ENCODE results near the gene ULK1.
"Not testable (repeated sequence)": the region's sequence is repeated elsewhere in the genome, so short reads cannot be mapped to it uniquely, and the experiment has no call there.

The ULK1 gene

DNA sequence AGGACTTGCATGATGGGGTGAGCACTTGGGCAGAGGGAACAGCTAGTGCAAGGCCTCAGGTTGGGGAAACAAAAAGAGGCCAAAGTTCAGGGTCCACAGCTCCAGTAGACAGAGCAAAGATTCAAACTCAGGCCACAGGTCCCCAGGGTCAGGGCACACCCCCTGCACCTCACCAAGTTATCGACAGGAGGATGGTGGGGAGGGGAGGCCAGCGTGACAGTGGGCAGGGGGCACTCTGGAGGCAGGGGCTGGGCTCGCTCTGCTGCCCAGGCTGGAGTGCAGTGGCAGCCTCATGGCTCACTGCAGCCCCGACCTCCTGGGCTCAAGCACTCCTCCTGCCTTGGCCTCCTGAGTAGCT is 32.4 kb upstream of the ULK1 start:
- no peak for DNase-seq (ENCODE audit: low spot score)

DNA sequence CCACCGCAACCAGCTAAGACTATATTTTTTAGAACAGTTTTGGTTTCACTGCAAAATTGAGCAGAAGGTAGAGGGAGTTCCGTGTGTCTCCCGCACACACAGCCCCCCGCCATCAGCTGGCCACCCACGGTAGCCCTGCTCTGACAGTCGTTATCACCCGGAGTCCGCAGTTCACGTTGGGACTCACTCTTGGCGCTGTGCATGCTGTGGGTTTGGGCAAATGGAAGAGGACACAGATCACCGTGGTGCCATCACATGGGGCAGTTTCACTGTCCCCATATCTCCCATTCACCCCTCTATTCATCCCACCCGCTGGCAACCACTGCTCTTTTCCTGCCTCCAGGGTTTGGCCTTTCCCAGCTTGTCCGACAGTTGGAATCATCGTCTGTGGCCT is 31.8 kb upstream of the ULK1 start:
- no peak for DNase-seq (ENCODE audit: low spot score)

DNA sequence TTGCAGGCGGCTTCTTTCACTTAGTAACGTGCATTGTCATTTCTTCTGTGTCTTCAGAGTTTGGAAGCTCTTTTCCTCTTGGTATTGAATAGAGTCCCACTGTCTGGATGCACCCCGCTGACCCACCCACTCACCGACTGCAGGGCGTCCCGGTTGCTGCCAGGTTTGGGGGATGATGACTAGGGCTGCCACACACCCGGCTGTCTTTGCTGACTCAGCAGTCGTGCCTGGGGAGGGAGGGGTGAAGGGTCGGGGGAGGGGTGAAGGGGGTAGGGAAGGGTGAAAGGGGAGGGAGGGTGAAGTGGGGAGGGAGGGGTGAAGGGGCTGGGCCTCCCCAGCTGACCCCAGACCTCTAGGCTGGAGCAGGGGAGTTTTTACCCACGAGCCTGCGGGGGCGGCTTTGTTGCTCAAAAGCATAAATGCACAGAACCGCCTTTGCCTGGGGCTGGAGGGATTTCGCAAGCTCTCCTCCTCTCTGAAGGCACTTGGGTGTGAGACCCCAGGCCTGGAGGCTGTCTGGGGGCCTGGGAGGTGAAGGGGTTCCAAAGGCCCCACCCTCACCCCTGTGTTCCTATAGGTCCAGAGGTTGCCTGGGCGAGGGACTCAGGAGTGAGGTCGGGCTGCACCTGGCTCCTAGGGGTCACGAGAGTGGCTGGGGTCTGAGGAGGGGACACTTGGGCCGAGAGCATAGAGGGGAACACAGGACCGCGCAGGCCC is 31.3 kb upstream of the ULK1 start:
- no peak for DNase-seq (ENCODE audit: low spot score)

DNA sequence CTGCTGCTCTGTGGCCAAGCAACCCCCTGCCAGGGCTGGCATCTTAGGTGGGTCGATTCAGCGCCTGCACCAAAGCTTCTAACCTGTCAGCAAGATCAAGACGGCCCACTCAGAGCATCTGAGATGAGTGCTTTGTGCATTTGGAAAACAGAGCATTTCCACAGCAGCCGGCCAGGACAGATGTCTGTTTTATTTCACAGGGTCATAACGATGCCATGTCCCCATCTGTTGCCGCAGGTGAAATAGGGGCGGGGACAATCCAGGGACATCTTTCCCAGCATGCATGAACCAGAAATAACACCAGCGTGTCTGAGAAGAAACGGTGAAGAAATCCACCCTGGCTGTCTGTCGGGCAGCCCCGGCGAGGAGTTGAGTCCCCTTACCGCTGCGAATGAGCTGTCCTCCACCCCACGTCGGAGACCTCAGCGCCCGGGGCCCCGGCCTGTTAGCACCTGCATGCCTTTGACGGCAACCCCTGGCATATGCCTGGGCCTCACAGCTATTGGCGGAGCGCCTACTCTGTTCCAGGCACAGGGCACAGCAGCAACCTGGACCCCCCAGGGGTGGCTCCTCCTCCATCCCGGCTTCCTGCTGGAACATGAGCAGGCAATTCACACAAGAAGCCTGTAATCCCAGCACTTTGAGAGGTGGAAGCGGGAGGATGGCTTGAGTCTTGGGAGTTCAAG is 30.6 kb upstream of the ULK1 start:
- DNase-seq (ENCODE audit: low spot score), result no peak

DNA sequence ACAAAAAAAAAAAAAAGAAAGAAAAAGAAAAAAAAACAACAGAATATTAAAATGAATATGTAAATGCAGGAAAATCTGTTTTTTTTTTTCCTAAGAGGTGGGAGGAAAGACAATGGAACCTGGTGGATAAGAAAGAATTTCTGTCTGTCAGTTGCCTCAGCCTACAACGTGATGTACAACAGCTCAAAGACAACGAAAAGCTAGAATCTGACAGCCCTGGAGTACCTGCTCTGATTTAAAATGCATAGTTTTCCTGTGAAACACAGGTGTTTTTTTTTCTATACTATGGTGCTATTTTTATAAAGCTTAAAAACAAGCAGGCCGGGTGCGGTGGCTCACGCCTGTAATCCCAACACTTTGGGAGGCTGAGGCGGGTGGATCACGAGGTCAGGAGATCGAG is 30.0 kb upstream of the ULK1 start:
- no peak for DNase-seq (ENCODE audit: low spot score)

DNA sequence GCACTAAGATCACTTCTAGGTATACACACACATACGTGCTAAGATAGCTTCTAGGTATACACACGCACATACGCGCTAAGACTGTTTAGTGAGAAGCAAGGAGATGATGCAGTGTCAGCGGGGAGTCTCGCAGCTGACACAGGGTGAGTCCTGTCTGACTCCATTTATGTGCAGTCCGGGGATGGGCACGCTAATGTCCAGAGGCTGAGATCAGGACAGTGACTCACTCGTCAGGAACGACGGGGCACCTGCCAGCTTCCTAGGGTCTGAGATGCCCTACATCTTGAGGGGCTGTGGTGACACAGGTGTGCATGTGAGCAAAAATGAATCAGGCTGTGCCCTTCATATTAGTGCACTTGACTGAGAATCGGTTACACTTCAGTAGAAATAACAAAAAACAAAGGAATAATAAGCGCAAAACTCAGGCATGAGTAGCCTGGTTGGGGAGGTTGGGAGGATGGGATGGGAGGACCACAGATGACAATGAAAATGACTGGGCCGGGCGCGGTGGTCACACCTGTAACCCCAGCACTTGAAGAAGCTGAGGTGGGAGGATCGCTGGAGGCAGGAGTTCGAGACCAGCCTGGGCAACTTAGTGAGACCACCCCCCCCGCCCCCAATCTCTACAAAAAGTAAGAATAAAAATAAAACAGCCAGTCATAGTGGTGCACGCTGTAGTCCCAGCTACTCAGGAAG is 29.1 kb upstream of the ULK1 start:
- no peak for DNase-seq (ENCODE audit: low spot score)

DNA sequence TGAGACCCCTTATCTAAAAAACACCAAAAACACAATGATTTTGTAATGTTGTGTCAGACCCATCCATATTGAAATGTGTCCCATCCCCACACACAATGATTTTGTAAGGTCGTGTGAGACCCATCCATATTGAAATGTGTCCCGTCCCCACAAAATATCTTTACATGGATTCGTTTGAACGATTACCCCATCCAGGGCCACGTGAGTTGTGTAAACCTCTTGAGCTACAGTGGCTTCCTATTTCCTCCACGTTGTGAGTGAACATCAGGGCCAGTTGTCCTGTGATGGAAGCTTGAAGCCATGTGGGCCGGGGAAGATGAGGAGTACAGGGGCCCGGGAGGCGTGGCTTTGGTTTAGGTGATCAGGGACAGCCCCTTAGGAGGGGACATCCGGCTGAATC is 27.0 kb upstream of the ULK1 start:
- DNase-seq (ENCODE audit: low spot score), result no peak

DNA sequence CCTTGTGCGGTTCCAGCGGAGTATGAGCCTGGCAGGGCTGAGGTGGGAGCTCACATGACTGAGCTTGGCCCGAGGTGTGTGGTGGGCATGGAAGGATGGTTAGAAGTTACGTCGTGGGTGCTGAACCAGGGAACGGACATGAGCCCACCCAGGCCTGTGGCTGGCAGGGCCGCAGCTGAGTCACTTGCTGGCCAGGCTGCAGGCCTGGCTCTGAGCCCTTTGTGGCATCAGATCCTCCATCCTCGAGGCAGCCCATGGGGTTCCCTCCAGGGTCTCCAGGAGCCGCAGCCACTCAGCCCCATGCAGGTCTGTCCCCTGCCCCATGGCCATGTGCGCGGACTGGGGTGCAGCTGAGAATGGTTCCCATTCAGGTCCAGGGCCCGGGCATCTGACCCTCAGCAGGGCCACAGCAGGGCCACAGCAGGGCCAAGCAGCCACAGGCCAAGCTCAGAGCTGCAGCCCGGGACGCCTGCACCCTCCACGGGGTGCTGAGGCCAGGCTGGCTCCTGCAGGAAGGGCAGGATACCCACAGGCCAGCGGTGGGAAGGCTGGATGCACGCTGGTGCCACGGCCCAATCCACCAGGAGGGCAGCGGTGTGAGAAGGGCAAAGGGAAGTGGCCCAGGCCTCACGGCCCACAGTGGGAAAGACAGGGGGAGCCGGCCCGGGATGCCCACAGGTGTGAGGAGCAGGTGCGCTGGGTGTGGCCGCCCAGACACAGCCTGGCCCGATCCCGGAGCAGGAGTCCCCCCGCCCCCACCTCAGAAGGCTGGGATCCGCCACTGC is 26.3 kb upstream of the ULK1 start:
- no peak for DNase-seq (ENCODE audit: low spot score)

DNA sequence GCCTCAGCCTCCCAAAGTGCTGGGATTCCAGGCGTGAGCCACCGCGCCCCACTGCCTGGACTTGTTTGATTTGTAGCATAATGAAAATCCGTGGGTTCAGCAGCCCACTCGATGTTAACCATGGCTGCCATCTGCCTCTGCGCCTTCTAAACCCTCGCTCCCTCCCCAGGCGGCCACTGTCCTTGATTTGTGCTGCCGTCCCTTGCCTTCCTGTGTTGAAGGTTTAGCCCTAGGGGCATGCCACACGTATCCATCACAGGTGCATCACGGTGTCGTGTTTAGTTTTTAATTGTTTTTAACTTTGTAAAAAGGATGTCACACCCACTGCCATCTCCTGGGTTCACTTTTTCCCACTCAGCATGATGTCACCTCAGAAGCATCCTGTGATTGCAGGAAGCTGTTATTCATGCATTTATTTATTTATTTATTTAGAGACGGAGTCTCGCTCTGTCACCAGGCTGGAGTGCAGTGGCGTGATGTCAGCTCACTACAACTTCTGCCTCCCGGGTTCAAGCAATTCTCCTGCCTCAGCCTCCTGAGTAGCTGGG is 24.5 kb upstream of the ULK1 start:
- DNase-seq (ENCODE audit: low spot score), result no peak

DNA sequence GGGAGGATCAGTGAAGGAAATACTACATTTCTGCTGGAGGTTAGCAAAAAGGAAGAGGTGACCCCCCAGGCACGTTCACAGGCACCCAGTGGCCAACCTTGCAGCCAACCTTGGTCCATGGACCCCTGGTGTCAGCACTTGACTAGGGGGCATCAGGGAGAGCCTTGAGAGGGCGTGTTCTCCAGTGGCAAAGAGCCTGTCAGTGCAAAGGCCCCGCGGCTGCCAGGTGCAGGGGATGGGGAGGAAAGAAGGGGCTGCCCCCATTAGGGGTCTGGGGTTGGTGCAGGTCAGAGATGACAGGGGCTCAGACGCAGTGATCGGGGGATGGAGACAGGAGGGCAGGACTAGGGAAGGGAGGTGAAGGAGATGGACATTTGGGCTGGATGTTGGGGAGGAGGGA is 22.7 kb upstream of the ULK1 start:
- DNase-seq (ENCODE audit: low spot score), result no peak

DNA sequence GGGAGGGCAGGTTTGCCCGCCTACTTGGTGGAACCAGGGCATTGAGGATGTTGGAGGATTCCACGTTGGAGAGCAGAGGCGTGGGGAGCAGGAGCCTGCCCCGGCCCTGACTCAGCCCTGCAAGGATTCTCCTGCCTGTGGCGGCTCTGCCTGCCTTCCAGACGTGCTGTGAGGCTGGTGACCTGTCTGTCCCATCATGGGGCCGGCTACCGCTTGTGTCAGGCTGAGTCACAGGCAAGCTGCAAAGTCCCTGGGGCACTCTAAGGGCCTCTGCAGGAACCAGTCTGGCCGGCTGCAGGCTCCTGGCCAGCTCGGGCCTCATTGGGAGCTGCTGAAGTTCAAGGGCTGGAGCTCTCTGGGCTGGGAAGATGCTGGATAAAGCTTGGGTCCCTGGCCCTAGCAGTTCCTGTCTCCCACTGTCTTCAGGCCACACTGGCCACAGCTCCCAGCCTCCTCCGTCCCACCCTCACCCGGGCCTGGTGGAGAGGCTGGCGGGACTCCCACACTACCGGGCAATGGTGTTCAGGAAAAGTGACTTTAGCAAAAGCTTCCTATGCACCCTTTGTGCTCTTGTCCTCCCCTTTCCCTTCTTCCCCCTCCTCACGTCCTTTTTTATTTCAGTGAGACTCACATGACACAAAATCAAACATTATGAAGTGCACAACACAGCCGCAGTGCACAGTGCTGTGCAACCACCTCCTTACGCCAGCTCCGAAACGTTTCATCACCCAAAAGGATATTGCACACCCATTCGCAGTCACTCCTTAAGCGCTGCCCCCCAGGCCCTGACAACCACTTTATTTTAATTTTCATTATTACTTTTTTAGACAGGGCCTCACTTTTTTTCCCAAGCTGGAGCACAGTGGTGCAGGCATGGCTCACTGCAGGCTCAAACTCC is 22.0 kb upstream of the ULK1 start:
- DNase-seq (ENCODE audit: low spot score), result no peak

DNA sequence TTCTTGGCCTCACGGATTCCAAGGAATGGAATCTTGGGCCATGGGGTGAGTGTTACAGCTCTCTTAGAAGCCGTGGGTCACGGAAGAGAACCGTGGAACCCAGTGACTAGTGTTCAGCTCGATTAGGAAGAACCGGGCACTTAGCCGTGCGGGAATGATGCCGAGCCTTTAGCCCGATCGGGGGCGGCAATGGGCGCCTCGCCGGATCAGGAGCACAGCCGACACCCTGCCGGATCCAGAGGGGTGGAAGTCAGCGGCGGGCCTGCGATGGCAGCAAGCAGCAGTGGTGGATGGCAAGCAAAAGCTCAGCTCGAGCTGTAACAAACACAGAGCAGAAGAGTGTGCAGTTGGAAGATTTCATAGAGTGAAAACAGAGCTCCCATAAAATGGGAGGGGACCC is 21.1 kb upstream of the ULK1 start:
- DNase-seq (ENCODE audit: low spot score), result no peak

DNA sequence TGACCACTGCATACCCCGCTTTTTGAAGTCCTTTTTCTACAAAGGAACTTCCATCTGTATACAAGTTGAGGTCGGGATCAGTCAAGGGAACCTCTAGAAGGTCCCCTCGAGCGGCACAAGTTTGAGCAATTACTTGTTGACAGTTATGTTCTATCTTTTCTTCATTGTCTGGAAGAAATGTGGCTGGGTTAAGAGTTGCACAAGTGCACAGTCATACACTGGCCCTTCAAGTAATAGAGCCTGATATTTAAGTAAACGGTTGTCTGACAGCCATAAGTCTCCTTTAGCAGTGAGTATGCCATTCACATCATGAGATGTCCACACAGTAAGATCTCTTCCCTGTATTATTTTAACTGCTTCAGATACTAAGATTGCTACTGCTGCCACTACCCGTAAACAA is 19.4 kb upstream of the ULK1 start:
- DNase-seq (ENCODE audit: low spot score), result not testable (repeated sequence)

DNA sequence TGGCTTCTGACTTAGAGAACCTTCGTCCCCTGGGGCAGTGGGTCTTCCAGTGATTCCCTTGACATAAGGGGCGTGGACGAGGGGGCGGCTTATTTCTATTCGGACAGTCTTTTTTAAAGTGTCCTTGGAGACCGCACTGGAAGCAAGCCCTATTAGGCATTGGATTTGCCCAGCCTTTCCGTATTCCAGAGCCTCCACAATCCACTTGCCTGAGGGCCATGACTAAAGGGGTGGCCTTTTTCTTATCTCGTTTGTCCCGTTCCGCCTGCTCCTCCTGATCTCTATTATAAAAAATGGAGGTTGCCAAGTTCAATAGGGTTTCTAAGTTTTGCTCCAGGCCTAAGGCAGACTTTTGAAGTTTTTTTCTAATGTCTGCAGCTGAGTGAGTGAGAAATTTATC is 17.2 kb upstream of the ULK1 start:
- not testable (repeated sequence) for DNase-seq (ENCODE audit: low spot score)

DNA sequence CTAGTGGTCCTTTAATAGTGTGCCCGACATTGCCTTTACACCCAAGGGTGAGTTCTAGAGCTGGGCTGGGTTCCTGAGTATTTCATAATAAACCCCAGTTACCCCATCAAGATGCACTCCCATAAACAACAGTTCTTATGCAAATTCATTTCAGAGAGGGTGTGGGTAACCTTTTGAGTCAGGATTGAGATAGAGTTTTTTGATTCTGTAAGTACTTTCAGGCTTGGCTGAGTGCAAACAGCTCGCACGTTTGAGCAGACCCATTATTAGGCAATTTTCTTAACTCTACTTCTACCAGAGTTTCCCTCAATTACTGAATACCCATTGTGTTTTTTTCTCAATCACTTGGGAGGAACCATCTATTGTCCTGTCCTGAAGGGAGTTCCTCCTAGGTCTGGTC is 16.0 kb upstream of the ULK1 start:
- not testable (repeated sequence) for DNase-seq (ENCODE audit: low spot score)

DNA sequence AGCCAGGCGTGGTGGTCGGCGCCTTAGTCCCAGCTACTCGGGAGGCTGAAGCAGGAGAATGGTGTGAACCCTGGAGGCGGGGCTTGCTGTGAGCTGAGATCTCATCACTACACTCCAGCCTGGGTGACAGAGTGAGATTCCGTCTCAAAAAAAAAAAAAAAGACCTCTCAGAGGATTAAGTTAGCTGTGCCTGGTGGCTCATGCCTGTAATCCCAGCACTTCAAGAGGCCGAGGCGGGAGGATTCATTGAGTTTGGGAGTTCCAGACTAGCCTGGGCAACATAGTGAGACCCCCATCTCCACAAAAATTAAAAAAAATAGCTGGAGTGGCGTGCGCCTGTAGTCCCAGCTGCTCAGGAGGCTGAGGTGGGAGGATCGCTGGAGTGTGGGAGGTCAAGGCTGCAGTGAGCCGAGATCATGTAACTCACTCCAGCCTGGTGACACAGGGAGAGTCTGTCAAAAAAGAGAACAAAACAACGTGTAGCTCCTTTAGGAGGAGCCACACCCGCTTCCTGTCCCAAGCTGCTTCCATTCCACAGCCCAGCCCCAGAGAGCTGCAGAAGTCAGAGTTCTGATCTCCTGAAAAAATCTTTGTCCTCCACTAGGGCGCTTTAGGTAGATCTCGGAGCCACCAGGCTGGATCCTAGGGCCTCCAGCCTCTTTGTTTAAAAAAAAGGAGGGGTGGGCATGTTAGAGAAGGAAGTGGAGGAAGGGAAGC is 11.5 kb upstream of the ULK1 start:
- DNase-seq (ENCODE audit: low spot score), result no peak

DNA sequence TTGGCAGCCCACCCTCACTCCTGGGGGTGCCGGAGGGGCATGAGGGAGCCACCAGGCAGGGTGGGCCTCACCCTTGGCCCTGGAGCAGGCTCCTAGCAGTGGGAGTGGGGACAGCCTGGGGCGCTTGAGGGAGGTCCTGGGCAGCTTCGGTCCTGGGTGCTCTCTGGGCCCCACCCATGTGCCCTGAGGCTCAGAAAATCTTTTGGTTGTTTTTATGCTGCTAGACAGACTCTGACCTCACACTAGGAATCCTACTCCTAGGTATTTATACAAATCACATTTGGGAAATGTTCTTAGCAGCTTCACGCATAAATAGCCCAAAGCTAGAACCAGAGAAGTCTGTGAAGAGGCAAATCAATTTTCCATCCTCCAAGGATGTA is 10.9 kb upstream of the ULK1 start:
- no peak for DNase-seq (ENCODE audit: low spot score)

DNA sequence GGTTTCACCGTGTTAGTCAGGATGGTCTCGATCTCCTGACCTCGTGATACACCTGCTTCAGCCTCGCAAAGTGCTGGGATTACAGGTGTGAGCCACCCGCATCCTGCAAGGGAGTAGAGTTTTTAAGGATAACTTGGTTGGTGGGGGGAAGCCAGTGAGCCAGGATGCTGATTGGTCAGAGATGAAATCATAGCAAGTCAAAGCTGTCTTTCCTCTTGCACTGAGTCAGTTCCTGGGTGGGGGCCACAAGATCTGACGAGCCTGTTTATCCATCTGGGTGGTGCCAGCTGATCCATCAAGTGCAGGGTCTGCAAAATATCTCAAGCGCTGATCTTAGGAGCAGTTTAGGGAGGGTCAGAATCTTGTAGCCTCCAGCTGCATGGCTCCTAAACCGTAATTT is 9.3 kb upstream of the ULK1 start:
- not testable (repeated sequence) for DNase-seq (ENCODE audit: low spot score)

DNA sequence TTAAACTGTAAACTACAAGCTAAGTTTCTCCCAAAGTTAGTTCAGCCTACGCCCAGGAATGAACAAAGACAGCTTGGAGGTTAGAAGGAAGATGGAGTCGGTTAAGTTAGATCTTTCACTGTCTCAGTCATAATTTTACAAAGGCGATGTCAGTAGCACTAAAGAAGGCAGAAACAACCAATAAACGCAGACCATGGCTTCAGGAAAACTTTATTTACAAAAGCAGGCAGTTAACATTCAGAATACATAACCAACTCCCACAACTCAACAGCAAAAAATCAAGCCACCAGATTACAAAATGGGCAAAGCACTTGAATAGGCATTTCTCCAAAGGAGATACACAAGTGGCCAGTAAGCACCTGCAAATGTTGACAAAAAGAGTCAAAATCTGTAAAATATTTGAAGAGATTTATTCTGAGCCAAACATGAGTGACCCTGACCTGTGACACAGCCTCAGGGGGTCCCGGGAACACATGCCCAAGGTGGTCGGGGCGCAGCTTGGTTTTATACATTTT is 8.8 kb upstream of the ULK1 start:
- no peak for DNase-seq (ENCODE audit: low spot score)

DNA sequence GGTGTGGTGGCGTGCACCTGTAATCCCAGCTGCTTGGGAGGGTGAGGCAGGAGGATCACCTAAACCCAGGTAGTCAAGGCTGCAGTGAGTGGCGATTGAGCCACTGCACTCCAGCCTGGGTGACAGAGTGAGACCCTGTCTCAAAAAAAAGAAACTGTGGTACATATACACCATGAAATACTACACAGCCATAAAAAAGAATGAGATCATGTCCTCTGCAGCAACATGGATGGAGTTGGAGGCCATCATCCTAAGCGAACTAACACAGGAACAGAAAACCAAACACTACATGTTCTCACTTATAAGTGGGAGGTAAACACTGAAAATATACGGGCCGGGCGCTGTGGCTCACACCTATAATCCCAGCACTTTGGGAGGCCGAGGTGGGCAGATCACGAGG is 2.7 kb upstream of the ULK1 start:
- DNase-seq (ENCODE audit: low spot score), result not testable (repeated sequence)

Measured in CD4-positive, alpha-beta T cell treated with Interleukin-6 at 100 ng/mL for 8 hours (primary cell).